Epithelial cell of esophagus (primary cell): ENCODE data around the gene DLEC1.
A peak's percentile ranks its signal among the peaks of the same experiment; 100 is the strongest.

Experiments
- DNase-seq: peaks from one replicate; pipeline ENCODE4 v3.0.0; 2010; ENCODE audit warnings: low read depth
- H3K4me3 ChIP-seq: 2 replicates; pipeline ENCODE4 v1.5.1; 2011; ENCODE audit warnings: mild to moderate bottlenecking, low read length, control low read depth
- TF ChIP-seq, protein P1 (sequence below): IDR thresholded peaks from 2 replicates; pipeline ENCODE4 v1.5.1; 2011; ENCODE audit warnings: low read depth, mild to moderate bottlenecking, low read length, control low read depth, inconsistent platforms; ENCODE audit not compliant: insufficient read depth; ENCODE audit errors: missing control alignments

The DLEC1 gene

DNA sequence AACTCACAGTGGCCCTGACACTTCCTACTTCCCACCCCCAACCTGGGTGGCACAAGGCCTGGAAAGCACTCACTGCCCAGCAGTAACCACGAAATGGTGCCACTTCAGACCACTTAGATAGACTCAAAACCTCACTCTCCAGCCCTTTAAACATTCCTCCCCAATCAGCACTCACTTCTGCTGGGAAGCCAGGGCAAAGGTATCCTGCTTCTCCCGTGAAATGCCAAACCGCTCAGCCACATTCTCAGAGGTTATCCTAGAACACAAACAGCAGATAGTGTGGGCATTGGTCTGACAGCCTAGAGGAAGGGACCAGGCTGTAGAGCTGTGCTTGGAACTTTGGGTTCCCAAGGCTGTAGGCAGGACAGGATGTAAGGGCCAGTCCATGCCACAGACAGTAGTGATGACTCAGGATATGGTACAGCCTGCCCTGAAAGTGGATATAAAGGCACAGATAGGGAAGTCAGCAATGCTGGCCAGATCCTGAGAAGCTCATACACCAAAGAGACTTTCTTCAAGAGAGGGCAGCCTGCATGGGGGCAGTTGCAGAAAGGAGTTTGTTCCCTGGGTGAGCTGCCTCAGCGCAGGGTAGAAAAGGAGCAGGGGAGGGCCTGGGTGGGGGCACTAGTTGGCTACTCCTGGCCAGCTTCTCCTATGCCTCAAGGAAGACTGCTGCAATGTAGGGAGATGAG, 88.7 kb downstream of the DLEC1 start:
- DNase-seq = no peak
- no peak overlapping the region for H3K4me3 ChIP-seq
- TF ChIP-seq, protein P1, sequence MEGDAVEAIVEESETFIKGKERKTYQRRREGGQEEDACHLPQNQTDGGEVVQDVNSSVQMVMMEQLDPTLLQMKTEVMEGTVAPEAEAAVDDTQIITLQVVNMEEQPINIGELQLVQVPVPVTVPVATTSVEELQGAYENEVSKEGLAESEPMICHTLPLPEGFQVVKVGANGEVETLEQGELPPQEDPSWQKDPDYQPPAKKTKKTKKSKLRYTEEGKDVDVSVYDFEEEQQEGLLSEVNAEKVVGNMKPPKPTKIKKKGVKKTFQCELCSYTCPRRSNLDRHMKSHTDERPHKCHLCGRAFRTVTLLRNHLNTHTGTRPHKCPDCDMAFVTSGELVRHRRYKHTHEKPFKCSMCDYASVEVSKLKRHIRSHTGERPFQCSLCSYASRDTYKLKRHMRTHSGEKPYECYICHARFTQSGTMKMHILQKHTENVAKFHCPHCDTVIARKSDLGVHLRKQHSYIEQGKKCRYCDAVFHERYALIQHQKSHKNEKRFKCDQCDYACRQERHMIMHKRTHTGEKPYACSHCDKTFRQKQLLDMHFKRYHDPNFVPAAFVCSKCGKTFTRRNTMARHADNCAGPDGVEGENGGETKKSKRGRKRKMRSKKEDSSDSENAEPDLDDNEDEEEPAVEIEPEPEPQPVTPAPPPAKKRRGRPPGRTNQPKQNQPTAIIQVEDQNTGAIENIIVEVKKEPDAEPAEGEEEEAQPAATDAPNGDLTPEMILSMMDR = no peak

DNA sequence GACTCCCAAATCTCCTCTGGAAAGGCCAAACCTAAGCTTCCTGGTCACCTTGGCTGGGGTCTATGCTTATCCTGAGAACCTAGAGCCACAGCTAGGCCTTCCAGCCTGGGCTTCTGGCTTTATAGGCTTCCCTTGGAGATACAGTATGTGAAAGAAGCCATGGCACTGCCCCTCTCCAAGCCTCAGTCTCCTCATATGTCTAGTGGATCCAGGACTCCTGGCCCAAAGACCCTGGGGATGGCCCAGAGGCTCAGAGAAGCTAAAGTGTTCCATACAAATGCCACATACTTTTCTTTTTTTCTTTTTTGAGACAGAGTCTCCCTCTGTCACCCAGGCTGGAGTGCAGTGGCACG, 89.3 kb downstream of the DLEC1 start:
- no peak for DNase-seq

DNA sequence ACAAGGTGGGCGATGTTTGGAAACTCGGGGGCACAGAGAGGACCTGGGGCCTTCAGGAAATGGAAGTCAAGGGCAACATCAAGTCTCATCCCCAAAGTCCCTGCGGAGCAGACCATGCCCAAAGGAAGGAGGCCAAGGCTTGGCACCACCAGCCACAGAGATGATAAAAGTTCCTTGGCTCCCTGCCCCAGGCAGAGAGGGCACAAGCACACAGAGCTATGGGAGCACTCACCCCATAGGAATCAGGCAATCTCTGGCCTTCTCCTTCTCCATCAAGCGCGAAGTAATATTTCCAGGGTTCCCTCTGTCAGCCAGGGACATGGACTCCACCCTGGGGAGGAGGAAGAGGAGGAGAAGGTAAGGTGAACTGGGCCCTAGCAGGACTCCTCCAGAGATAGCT, 90.0 kb downstream of the DLEC1 start:
- no peak for DNase-seq
- no peak overlapping the region for H3K4me3 ChIP-seq
- TF ChIP-seq, protein P1 = no peak

More for the DNA sequence above, 89.3 kb downstream of the DLEC1 start:
- TF ChIP-seq, protein P1 = no peak
- no peak overlapping the region for H3K4me3 ChIP-seq

DNA sequence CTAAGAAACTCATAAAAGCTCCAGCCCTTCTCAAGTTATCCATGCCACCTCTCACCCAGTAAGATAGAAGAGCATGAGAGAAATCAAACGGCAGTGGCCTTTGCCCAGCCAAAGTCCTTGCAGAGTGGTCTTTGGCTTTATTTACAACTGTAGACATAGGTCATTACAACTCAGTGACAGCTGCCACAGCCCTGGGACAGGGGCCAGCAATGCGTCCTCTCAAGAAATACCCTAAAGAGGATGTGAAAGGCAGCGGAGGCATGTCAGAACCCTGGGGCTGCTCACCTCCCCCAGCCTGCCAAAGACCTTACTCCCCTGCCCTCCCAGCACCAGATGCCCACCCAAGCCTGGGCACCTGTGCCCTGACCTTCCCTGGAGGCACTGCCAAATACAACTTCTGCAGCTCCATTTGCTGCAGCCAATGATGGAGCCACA, 91.6 kb downstream of the DLEC1 start:
- no peak for DNase-seq
- TF ChIP-seq, protein P1 = no peak
- H3K4me3 ChIP-seq = no peak overlapping the region

DNA sequence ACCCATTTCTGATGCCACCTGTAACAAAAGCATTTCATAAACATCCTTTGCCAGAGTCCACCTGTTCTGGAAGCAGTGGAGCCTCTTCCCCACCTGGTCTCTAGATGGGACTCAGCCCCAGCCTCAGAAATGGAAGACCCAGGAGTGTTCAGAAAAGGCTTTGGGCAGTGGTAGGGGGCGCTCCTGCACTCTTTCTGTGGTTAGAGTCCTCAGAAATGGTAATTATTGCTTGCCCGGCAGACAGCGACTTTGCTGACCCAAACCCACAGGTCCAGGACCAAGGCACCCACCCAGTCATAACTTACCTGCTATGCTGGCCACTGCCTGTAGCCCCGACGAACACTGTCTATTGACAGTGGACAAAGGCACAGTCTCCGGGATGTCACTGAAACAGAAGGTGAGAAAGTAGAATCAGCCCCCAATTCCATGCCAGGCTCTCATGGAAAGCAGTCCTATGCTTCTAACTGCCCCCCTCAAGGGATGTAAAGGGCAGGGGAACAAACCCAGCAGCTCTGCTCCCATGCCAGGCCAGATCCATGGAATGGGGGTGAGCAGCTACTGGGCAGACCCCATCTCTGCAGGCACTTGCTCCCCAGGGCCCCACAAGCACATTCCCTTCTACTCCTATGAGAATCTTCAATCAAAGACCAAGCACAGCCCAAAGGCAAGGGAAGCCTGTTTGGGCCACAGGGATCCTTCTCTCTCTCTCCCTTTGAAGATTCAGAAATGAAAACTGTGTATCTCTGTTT, 92.8 kb downstream of the DLEC1 start:
- peak; percentile 44 for DNase-seq
- TF ChIP-seq, protein P1 = peak; percentile 47
- no peak overlapping the region for H3K4me3 ChIP-seq

DNA sequence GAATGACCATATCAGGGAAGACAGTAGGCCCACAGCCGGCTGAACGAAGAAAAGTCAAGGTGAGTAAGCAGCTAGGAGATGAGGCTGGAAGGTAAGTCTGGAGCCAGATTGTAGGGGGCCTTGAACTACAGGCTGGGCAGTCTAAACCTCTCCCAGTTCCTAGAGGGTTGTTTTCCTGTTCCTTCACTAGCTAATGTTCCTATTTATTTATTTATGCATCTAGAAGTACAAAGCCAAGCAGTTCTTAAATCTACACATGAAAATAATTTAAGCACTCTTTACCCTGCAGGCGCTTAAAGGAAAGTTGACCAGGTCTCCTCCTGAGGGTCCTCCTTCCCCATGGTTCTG, 94.2 kb downstream of the DLEC1 start:
- DNase-seq = no peak
- H3K4me3 ChIP-seq = no peak overlapping the region
- TF ChIP-seq, protein P1 = no peak
